ENCODE data around the gene ZHX3.

- TF ChIP-seq ZBTB33 (CRISPR knock-in tag; IDR thresholded peaks at IDR 0.05) (no peak), HDAC2 (IDR thresholded peaks at IDR 0.05) (no peak), CBX3 (IDR thresholded peaks at IDR 0.05; ENCODE audit: borderline replicate concordance in 1 of 2, low read length in 2 of 2) (no peak), CSDE1 (IDR thresholded peaks at IDR 0.05) (no peak), SPI1 (IDR thresholded peaks at IDR 0.05; ENCODE audit: borderline replicate concordance, low read depth, low read length) (no peak), CTCF (IDR thresholded peaks at IDR 0.05 in 2 of 3, conservative IDR thresholded peaks at IDR 0.05 in 1 of 3; ENCODE audit: insufficient read depth in 2 of 3, low read depth in 1 of 3, low read length in 3 of 3) (no peak)
- TF ChIP-seq, protein P1, sequence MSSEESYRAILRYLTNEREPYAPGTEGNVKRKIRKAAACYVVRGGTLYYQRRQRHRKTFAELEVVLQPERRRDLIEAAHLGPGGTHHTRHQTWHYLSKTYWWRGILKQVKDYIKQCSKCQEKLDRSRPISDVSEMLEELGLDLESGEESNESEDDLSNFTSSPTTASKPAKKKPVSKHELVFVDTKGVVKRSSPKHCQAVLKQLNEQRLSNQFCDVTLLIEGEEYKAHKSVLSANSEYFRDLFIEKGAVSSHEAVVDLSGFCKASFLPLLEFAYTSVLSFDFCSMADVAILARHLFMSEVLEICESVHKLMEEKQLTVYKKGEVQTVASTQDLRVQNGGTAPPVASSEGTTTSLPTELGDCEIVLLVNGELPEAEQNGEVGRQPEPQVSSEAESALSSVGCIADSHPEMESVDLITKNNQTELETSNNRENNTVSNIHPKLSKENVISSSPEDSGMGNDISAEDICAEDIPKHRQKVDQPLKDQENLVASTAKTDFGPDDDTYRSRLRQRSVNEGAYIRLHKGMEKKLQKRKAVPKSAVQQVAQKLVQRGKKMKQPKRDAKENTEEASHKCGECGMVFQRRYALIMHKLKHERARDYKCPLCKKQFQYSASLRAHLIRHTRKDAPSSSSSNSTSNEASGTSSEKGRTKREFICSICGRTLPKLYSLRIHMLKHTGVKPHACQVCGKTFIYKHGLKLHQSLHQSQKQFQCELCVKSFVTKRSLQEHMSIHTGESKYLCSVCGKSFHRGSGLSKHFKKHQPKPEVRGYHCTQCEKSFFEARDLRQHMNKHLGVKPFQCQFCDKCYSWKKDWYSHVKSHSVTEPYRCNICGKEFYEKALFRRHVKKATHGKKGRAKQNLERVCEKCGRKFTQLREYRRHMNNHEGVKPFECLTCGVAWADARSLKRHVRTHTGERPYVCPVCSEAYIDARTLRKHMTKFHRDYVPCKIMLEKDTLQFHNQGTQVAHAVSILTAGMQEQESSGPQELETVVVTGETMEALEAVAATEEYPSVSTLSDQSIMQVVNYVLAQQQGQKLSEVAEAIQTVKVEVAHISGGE (CRISPR knock-in tag; IDR thresholded peaks at IDR 0.05) = no peak
Measured at GRCh38 chr20:41155261-41155660, 162.3 kb downstream of the ZHX3 start.
